Loucy (cell line): ENCODE results near the gene LONP2.
"Not testable (repeated sequence)": the region's sequence is repeated elsewhere in the genome, so short reads cannot be mapped to it uniquely, and the experiment has no call there.

ENCODE experiments used
- H2AFZ ChIP-seq: fragments of 200-600 bp; sonication (generic); 2 replicates; pipeline ENCODE4 v1.6.0; 2016; ENCODE audit warnings: antibody characterized with exemption, mild to moderate bottlenecking, low read length, moderate library complexity
- H3F3A ChIP-seq: fragments of 200-600 bp; 2 replicates; pipeline ENCODE4 v1.6.0; 2016; ENCODE audit warnings: antibody characterized with exemption, low read depth, mild to moderate bottlenecking
- H3K27me3 ChIP-seq: fragments of 200-600 bp; sonication (generic); 2 replicates; pipeline ENCODE4 v1.6.1; 2014; ENCODE audit warnings: low read length, mild to moderate bottlenecking; ENCODE audit not compliant: insufficient read depth, poor library complexity, severe bottlenecking
- H3K36me3 ChIP-seq: fragments of 200-600 bp; sonication (generic); 2 replicates; pipeline ENCODE4 v1.6.1; 2016; ENCODE audit warnings: low read length; ENCODE audit not compliant: insufficient read depth
- H3K4me1 ChIP-seq: fragments of 200-600 bp; sonication (generic); 2 replicates; pipeline ENCODE4 v1.5.1; 2014; ENCODE audit warnings: low read length, mild to moderate bottlenecking; ENCODE audit not compliant: insufficient read depth, poor library complexity, severe bottlenecking
- H3K4me2 ChIP-seq: fragments of 200-600 bp; sonication (generic); 2 replicates; pipeline ENCODE4 v1.6.0; 2014; ENCODE audit warnings: antibody characterized with exemption, low read length, low read depth, mild to moderate bottlenecking; ENCODE audit not compliant: poor library complexity, severe bottlenecking
- H3K4me3 ChIP-seq: fragments of 200-600 bp; sonication (generic); 2 replicates; pipeline ENCODE4 v1.5.1; 2014; ENCODE audit warnings: low read length, mild to moderate bottlenecking, mixed read lengths; ENCODE audit not compliant: poor library complexity, severe bottlenecking
- H3K79me2 ChIP-seq: fragments of 200-600 bp; sonication (generic); 2 replicates; pipeline ENCODE4 v1.6.1; 2014; ENCODE audit warnings: low read length; ENCODE audit not compliant: insufficient read depth
- H3K9ac ChIP-seq: fragments of 200-600 bp; sonication (generic); 2 replicates; pipeline ENCODE4 v1.6.0; 2014; ENCODE audit warnings: mild to moderate bottlenecking, low read depth, low read length, moderate library complexity; ENCODE audit not compliant: poor library complexity, severe bottlenecking
- H3K9me2 ChIP-seq: fragments of 200-600 bp; sonication (generic); replicated peaks from 2 replicates; pipeline ENCODE4 v1.6.1; 2016; ENCODE audit warnings: low read depth, low read length, mixed read lengths
- H3K9me3 ChIP-seq: fragments of 200-600 bp; sonication (generic); 2 replicates; pipeline ENCODE4 v1.6.1; 2014; ENCODE audit warnings: mild to moderate bottlenecking, antibody characterized with exemption, low read length, low read depth; ENCODE audit not compliant: insufficient read depth
- H4K20me1 ChIP-seq: fragments of 200-600 bp; sonication (generic); 2 replicates; pipeline ENCODE4 v1.6.0; 2014; ENCODE audit warnings: antibody characterized with exemption, low read length, mild to moderate bottlenecking; ENCODE audit not compliant: insufficient read depth, poor library complexity, severe bottlenecking
- EZH2phosphoT487 ChIP-seq: fragments of 200-600 bp; IDR thresholded peaks from 2 replicates; pipeline ENCODE4 v1.6.1; 2018; ENCODE audit warnings: antibody characterized with exemption, mild to moderate bottlenecking, moderate library complexity, borderline replicate concordance
- TF ChIP-seq, protein P1 (sequence below): fragments of 200-600 bp; sonication (generic); conservative IDR thresholded peaks from 2 replicates; pipeline ENCODE4 v1.5.1; 2014; ENCODE audit warnings: mild to moderate bottlenecking, antibody characterized with exemption, low read length

LONP2 gene

DNA sequence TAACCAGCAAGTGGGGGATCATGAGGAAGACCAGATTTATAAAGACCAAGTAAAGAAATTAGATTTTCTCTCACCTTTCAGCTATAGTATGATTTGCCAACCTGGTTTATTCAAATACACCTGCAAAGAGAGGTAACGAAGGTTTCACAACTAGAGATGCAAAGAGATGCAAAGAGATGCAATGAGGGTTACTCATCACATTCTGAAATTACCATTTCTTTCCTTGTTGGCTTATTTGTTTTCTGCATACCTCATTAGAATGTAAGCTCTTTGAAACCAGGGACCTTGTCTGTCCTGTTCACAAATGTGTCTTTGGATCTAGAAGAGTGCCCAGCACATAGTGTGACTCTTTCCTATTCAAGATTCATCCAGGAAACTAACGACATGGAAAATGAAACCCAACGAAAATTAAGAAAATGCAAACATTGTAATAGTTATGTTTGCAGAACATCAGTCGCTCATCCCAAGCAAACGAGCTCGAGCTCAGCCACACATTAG is 9.0 kb upstream of the LONP2 start:
- Histone ChIP-seq H3K4me2 (no peak overlapping the region), H2AFZ (no peak overlapping the region), H3K9me3 (no peaks in the 10 kb centered on the region), H3K9ac (no peak overlapping the region), H3F3A (no peaks in the 10 kb centered on the region), H3K9me2 (no peaks in the 10 kb centered on the region), H3K36me3 (no peaks in the 10 kb centered on the region), H4K20me1 (no peaks in the 10 kb centered on the region), H3K4me3 (no peak overlapping the region), H3K79me2 (no peaks in the 10 kb centered on the region), H3K27me3 (no peaks in the 10 kb centered on the region), H3K4me1 (no peaks in the 10 kb centered on the region)
- TF ChIP-seq, protein P1, sequence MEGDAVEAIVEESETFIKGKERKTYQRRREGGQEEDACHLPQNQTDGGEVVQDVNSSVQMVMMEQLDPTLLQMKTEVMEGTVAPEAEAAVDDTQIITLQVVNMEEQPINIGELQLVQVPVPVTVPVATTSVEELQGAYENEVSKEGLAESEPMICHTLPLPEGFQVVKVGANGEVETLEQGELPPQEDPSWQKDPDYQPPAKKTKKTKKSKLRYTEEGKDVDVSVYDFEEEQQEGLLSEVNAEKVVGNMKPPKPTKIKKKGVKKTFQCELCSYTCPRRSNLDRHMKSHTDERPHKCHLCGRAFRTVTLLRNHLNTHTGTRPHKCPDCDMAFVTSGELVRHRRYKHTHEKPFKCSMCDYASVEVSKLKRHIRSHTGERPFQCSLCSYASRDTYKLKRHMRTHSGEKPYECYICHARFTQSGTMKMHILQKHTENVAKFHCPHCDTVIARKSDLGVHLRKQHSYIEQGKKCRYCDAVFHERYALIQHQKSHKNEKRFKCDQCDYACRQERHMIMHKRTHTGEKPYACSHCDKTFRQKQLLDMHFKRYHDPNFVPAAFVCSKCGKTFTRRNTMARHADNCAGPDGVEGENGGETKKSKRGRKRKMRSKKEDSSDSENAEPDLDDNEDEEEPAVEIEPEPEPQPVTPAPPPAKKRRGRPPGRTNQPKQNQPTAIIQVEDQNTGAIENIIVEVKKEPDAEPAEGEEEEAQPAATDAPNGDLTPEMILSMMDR, result no peak
- TF ChIP-seq EZH2phosphoT487, result no peak

DNA sequence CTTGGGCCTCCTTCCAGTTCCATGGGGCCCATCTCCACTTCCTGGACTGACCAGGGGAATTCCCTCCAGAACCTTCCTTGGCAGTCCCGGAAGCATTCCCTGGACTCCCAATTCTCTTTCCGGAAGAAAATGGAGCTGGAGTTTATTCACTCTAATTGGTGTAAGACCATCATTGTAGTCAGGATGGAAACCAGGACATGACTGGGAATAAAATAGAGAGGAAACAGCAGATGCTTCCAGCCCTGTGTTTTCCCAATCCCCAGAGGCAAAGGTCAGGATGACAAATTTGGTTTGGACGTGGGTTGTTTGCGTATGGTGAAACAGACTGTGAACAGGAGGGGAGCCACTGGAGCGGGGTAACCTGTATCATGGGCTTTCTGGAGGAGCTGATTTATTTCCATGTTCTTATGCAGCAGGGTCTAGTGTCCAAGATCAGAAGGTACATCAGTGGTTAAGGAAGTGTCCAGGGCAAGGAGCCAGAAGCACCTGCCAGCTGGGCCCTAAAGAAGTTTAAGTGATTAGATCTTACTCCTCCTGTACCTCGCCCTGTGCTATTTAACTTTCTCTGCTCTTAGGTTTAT is 8.5 kb upstream of the LONP2 start:
- Histone ChIP-seq H3K79me2 (no peaks in the 10 kb centered on the region), H3K4me1 (no peaks in the 10 kb centered on the region), H3K9ac (no peak overlapping the region), H3K27me3 (no peaks in the 10 kb centered on the region), H3K4me3 (no peak overlapping the region), H4K20me1 (no peaks in the 10 kb centered on the region), H3K9me3 (no peaks in the 10 kb centered on the region), H3K9me2 (no peaks in the 10 kb centered on the region), H3K4me2 (no peak overlapping the region), H3K36me3 (no peaks in the 10 kb centered on the region), H2AFZ (no peak overlapping the region), H3F3A (no peaks in the 10 kb centered on the region)
- no peak for TF ChIP-seq EZH2phosphoT487
- TF ChIP-seq, protein P1, result no peak

DNA sequence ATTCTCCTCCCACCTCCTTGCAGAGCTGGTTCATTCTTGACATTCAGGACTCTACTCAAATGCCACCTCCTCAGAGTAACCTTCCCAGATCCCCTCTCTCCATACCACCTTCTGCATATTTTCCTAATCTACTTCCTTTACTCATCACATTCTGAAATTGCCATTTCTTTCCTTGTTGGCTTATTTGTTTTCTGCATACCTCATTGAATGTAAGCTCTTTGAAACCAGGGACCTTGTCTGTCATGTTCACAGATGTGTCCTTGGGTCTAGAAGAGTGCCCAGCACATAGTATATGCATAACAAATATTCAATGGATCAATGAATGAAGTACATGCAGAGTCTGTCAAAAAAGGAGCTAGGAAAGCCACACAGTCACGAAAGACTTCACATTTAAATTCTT is 7.8 kb upstream of the LONP2 start:
- Histone ChIP-seq H3K4me2 (no peak overlapping the region), H3K79me2 (no peaks in the 10 kb centered on the region), H3K9me3 (no peaks in the 10 kb centered on the region), H3K27me3 (no peaks in the 10 kb centered on the region), H2AFZ (no peak overlapping the region), H3K4me1 (no peaks in the 10 kb centered on the region), H3K9me2 (no peaks in the 10 kb centered on the region), H3K36me3 (no peaks in the 10 kb centered on the region), H3F3A (no peaks in the 10 kb centered on the region), H3K4me3 (no peak overlapping the region), H4K20me1 (no peaks in the 10 kb centered on the region), H3K9ac (no peak overlapping the region)
- TF ChIP-seq, protein P1, result no peak
- no peak for TF ChIP-seq EZH2phosphoT487

DNA sequence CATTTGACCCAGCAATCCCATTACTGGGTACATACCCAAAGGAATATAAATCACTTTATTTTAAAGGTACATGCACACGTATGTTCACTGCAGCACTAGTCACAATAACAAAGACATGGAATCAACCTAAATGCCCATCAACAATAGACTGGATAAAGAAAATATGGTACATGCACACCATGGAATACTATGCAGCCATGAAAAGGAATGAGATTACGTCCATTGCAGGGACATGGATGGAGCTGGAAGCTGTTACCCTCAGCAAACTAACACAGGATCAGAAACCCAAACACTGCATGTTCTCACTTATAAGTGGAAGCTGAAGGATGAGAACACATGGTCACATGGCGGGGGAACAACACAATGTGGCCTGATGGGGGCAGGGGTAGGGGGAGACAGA is 4.0 kb upstream of the LONP2 start:
- not testable (repeated sequence) for H3K9ac ChIP-seq, H4K20me1 ChIP-seq, H2AFZ ChIP-seq, H3K27me3 ChIP-seq, H3K4me1 ChIP-seq, H3K9me2 ChIP-seq, H3K9me3 ChIP-seq, H3K36me3 ChIP-seq, H3K4me2 ChIP-seq, H3K4me3 ChIP-seq, H3F3A ChIP-seq
- peaks cover 10% of the 10 kb centered on the region for H3K79me2 ChIP-seq
